Stimulated activated CD4-positive, alpha-beta T cell treated with anti-CD3 and anti-CD28 coated beads, Interleukin-4, amount 100 ng/mL, for 48 hours (primary cell): ENCODE data around the gene PCDHA7.
"Not testable (repeated sequence)": the region's sequence is repeated elsewhere in the genome, so short reads cannot be mapped to it uniquely, and the experiment has no call there.

ENCODE experiments used
- DNase-seq, 2 donors: peaks; one replicate each; pipeline ENCODE4 v3.0.0-alpha.2; 2020; ENCODE audit warnings: low read depth in 2 of 2

Gene PCDHA7, protein sequence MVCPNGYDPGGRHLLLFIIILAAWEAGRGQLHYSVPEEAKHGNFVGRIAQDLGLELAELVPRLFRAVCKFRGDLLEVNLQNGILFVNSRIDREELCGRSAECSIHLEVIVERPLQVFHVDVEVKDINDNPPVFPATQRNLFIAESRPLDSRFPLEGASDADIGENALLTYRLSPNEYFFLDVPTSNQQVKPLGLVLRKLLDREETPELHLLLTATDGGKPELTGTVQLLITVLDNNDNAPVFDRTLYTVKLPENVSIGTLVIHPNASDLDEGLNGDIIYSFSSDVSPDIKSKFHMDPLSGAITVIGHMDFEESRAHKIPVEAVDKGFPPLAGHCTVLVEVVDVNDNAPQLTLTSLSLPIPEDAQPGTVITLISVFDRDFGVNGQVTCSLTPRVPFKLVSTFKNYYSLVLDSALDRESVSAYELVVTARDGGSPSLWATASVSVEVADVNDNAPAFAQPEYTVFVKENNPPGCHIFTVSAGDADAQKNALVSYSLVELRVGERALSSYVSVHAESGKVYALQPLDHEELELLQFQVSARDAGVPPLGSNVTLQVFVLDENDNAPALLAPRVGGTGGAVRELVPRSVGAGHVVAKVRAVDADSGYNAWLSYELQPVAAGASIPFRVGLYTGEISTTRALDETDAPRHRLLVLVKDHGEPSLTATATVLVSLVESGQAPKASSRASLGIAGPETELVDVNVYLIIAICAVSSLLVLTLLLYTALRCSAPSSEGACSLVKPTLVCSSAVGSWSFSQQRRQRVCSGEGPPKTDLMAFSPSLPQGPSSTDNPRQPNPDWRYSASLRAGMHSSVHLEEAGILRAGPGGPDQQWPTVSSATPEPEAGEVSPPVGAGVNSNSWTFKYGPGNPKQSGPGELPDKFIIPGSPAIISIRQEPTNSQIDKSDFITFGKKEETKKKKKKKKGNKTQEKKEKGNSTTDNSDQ

GRCh38 chr5:140833993-140834392 is at the start of gene PCDHA7:
Gene PCDHA7 (plus strand): TSS chr5:140834269. CDS start chr5:140834384, 115 bp downstream.
- no peak for DNase-seq

DNA sequence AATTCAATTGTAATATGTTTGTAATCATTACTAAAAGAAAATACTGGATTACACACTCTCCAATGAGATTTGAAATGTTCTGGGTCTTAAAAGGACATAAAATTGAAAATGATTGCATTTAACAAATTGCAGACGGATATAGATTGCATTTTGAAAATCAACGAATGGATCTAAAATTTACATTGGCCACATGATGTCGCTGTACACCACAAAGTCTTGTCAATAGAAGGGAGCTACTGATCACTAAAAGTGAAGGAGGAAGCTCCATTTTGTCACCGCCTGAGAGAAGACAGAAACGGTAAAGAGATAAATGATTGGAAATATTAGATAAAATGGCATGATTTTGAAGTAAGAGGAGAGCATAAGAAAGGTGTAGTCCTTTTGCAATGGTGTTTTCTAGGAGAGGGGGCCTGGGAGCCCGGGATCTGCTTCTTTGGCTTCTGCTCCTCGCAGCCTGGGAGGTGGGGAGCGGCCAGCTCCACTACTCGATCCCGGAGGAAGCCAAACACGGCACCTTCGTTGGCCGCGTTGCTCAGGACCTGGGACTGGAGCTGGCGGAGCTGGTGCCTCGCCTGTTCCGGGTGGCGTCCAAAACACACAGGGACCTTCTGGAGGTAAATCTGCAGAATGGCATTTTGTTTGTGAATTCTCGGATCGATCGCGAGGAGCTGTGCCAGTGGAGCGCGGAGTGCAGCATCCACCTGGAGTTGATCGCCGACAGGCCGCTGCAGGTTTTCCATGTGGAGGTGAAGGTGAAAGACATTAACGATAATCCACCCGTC is 48.0 kb upstream of the PCDHA7 start, which contains the start of gene PCDHA1:
PCDHA1 (plus strand) TSS at position 236 of the 782 bp plus-strand sequence.
- no peak for DNase-seq

- DNase-seq = not testable (repeated sequence)
Observed at GRCh38 chr5:140787422-140787821, 46.6 kb upstream of the PCDHA7 start.

GRCh38 chr5:140787849-140788504 is 46.1 kb upstream of the PCDHA7 start:
- not testable (repeated sequence) for DNase-seq

DNA sequence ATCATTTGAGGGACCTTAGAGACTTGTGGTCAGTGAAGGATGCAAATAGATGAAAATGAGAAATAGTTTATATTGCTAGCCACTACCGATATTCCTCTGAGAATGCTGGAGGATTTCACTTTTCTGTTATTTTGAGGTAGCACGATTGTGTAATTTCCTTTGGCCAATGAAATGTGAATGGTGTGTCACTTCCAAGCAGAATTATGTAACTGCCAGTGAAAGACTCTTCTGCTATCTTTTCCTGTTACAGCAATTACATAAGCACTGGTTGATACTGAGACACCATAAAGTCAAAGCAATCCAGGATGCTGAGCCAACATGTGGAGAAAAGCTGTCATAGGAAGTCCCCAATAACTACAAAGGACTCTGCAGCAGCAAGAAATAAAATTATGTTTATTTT is 43.0 kb upstream of the PCDHA7 start:
- DNase-seq = no peak

DNA sequence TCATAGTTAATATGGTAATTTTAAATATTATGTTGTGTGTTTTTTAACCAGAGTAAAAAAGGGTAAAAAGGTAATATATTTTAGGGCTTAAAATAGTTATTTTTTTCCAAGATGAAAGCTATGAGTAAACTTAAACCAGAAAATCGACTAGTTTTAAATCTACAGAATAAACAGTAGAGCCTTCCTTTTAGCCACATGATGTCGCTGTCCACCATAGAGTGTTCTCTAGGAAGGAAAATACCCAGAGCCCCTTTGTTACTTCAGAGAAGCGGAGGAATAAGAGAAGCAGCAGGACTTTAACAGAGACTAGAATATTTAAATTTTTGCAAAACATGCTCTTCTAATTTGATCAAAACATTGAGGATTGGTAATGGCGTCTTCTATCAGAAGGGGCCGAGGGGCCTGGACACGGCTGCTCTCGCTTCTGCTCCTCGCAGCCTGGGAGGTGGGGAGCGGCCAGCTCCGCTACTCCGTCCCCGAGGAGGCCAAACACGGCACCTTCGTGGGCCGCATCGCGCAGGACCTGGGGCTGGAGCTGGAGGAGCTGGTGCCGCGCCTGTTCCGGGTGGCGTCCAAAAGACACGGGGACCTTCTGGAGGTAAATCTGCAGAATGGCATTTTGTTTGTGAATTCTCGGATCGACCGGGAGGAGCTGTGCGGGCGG is 39.3 kb upstream of the PCDHA7 start, which contains the start of gene PCDHA2:
PCDHA2 (plus strand) TSS at position 258 of the 664 bp plus-strand sequence.
- no peak for DNase-seq

DNA sequence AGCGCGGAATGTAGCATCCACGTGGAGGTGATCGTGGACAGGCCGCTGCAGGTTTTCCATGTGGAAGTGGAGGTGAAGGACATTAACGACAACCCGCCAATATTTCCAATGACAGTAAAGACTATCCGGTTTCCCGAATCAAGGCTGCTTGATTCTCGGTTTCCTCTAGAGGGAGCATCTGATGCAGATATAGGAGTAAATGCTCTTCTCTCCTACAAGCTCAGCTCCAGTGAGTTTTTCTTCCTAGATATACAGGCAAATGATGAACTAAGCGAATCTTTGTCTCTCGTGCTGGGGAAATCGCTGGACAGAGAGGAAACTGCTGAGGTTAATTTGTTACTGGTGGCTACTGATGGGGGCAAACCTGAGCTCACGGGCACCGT is 38.8 kb upstream of the PCDHA7 start:
- DNase-seq = no peak

GRCh38 chr5:140796072-140796717 is 37.9 kb upstream of the PCDHA7 start:
- DNase-seq = not testable (repeated sequence)

DNA sequence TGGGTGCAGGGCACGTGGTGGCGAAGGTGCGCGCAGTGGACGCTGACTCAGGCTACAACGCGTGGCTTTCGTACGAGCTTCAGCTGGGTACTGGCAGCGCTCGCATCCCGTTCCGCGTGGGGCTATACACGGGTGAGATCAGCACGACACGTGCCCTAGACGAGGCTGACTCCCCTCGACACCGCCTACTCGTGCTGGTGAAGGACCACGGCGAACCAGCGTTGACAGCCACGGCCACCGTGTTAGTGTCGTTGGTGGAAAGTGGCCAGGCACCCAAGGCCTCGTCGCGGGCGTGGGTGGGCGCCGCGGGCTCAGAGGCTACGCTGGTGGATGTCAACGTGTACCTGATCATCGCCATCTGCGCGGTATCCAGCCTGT is 37.4 kb upstream of the PCDHA7 start:
- no peak for DNase-seq

- no peak for DNase-seq
Observed at GRCh38 chr5:140800816-140801493, 33.1 kb upstream of the PCDHA7 start, which contains the start of gene PCDHA3. Gene PCDHA3 (plus strand): TSS chr5:140801057.

DNA sequence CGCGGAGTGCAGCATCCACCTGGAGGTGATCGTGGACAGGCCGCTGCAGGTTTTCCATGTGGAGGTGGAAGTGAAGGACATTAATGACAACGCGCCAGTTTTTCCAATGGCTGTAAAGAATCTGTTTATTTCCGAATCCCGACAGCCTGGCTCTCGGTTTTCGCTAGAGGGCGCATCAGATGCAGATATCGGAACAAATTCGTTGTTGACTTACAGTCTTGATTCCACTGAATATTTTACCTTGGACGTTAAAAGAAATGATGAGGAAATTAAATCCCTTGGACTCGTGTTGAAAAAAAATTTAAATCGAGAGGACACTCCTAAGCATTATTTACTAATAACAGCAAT is 32.6 kb upstream of the PCDHA7 start:
- DNase-seq = no peak

DNA sequence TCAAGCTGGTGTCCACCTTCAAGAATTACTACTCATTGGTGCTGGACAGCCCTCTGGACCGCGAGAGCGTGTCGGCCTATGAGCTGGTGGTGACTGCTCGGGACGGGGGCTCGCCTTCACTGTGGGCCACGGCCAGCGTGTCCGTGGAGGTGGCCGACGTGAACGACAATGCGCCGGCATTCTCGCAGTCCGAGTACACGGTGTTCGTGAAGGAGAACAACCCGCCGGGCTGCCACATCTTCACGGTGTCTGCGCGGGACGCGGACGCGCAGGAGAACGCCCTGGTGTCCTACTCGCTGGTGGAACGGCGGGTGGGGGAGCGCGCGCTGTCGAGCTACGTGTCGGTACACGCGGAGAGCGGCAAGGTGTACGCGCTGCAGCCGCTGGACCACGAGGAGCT is 31.7 kb upstream of the PCDHA7 start:
- not testable (repeated sequence) for DNase-seq

- DNase-seq = no peak
Observed at GRCh38 chr5:140802781-140803271, 31.2 kb upstream of the PCDHA7 start.

- peak; percentile 5 to 22 for DNase-seq
Observed at GRCh38 chr5:140806834-140807775, 27.0 kb upstream of the PCDHA7 start, which contains the start of gene PCDHA4. Gene PCDHA4 (plus strand): TSS chr5:140807068.

DNA sequence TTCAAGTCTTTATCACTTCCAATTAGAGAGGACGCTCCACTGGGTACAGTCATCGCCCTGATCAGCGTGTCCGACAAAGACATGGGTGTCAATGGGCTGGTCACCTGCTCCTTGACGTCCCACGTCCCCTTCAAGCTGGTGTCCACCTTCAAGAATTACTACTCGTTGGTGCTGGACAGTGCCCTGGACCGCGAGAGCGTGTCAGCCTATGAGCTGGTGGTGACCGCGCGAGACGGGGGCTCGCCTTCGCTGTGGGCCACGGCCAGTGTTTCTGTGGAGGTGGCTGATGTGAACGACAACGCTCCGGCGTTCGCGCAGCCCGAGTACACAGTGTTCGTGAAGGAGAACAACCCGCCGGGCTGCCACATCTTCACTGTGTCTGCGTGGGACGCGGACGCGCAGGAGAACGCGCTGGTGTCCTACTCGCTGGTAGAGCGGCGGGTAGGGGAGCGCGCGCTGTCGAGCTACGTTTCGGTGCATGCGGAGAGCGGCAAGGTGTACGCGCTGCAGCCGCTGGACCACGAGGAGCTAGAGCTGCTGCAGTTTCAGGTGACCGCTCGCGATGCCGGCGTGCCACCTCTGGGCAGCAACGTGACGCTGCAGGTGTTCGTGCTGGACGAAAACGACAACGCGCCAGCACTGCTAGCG is 25.7 kb upstream of the PCDHA7 start:
- not testable (repeated sequence) for DNase-seq

DNA sequence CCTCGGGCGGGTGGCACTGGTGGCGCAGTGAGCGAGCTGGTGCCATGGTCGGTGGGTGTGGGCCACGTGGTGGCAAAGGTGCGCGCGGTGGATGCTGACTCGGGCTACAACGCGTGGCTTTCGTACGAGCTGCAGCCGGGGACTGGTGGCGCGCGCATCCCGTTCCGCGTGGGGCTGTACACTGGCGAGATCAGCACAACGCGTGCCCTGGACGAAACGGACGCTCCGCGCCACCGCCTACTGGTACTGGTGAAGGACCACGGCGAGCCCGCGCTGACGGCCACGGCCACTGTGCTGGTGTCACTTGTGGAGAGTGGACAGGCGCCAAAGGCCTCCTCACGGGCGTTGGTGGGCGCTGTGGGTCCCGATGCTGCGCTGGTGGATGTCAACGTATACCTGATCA is 25.2 kb upstream of the PCDHA7 start:
- DNase-seq = no peak
